Frontal cortex (tissue), 4 donors: ENCODE data around the gene SNAPC2. TPM values are rescaled to one million over a fixed set of nuclear protein-coding genes. Genes with fewer than 3 reads are reported as not detected.
"Not testable (repeated sequence)": the region's sequence is repeated elsewhere in the genome, so short reads cannot be mapped to it uniquely, and the experiment has no call there.

Source experiments
- DNase-seq, 2 donors: peaks; one replicate each; pipeline ENCODE4 v3.0.0; 2012; ENCODE audit warnings: low spot score in 2 of 2
- FAIRE-seq: peaks from 2 replicates; lab custom pipeline; 2012; peaks lifted over from hg19 to GRCh38; lab: Jason Lieb, UNC
- total RNA-seq: library from RNA; depleted of rRNA; stranded (reverse); fragments of >200 nt; gene quantifications from one replicate; pipeline ENCODE4 v1.2.3, GENCODE V29; 2014
- donor health status: control.
- donor health status: control.
- donor health status: control.

Gene SNAPC2
- total RNA-seq, 1 donor from 2014 or later = 4.9 TPM

DNA sequence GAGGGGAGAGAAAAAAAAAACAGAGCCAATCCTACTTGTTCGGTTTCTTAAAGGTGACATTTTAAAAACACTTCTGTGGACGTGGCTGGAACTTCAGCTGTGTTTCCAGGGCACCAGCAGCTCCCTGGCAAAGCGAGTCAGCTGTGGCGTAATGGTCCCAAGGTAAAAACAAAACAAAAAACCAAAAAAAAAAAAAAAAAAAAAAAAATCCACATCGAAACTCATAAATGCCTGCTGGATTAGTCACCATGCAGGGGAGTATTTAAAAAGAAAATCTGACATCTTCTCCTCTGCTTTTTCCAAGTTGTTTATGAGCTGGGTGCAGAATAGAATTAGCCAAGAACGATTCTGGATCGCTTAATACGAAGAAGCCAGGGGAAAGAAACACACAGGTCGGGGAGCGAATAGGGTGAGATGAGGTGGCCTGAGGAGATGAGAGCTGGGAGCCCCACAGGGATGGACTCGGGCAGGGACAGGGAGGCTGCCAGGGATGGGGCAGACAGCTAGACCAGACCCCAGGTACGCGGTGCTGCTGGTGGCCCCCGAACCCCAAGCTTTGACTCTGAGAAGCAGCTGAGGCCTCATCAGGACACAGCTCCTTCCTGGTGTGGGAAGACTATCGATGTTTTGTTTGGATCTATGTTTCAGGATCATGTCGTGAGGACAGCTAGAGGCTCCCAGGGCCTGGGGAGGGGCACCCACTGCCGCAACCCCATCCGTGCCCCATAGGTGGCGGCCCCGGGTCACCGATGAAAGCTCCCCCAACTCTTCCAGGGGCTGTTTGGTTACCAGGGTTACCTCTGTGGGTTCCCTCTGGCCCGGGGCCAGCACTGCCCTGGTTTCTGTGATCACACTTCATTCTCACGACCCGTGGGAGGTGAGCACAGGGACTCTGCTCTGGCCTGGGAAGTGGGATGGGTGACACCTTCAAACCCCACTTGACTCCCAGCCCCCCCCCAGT is 8.9 kb downstream of the SNAPC2 start:
- DNase-seq (no peak), FAIRE-seq (no peak)

DNA sequence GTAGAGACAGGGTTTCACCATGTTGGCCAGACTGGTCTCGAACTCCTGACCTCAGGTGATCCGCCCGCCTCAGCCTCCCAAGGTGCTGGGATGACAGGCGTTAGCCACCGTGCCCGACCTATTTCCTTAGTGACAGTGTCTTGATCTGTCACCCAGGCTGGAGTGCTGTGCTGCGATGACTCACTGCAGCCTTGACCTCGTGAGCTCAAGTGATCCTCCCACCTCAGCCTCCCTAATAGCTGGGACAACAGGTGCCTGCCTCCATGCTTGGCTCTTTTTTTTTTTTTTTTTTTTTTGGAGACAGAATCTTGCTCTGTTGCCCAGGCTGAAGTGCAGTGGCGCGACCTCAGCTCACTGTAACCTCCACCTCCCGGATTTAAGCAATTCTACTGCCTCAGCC is 9.9 kb downstream of the SNAPC2 start:
- DNase-seq, FAIRE-seq: not testable (repeated sequence)

DNA sequence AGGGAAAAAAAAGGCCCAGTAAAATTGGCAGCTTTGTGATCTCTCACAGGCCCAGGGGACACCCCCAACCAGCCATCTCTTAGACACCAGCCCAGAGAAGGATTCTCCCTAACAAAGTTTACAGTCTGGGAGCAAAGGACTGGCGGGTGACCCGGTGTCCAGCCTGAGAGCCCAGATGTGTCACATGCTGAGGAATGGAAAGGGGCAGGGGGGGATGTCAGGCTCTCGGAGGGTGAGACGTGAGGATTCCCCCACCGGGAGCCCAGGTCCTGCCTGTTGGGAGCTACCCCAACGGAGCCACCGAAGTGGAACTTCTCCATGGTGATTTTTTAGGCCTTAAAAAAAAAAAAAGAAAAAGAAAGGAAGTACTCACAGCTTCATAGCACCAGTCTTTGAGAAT is 10.6 kb downstream of the SNAPC2 start:
- no peak for FAIRE-seq

DNA sequence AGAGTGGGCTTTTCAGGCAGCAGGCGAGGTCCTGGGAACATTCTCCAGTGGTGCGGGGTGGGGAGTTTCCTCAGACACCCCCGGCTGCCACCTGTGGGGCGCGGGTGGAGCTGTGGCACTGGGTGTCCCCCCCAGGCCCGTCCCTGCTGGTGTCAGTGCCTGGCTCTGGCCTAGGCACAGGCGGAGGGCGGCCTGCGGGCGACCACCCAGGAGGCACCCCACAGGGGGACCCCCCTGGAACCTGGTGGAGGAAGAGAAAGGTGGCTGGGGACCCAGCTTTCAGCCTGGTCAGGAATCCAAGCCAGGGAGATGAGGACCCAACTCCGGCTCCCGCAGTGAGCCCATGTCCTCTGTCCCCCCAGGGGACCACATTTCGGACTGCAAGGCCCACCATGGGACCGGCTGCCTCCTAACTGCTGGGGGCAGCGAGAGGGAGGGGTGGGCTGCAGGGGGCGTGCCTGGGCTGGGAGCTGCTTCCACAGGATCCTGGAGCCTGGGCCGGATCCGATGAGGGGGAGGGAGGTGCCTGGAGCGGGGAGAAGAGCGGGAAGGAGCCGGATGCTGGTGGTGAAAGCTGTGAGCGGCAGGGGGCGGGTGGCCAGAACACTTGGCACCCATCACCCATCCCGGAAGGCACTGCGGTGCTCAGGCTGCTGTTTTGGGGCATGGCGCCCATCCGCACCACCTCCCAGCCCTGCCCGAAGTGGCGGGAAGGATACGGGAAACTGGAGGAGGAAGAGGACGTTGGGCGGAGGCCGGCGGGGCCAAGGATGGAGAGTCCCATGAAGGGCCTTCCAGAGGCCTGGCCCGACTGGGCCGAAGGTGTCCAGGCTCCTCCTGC is 11.3 kb downstream of the SNAPC2 start:
- DNase-seq (no peak), FAIRE-seq (no peak)

More for the DNA sequence above, 10.6 kb downstream of the SNAPC2 start:
- DNase-seq = no peak

DNA sequence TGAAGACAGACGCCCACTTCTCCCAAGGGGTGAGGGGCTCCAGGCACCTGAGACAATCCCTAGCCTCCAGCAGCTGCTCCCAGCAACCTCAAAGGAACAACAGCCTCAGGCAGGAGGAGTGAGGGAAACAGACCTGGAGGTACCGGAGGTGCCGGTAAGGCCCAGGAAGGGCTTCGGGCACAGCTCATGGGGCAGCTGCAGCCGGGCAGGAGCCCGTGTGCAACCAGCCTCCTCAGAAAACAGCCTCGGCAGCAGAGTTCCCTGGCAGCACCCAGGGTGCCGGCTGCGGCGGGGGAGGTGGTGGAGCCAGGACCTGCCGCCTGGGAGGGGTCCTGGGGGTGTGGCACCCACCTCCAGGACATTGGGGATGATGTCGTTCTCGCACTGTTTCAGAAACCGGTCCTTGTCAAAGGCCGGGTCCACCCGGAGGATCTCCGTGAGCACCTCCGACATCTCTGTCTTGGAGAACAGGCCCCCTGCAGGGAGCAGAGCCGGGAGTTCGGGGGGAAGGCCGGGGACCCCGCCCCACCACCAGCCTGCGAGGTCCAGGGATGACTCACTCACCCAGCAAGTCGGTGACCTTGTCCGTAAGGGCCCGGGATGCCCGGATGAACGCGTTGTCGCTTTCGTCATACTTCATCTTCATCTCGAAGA is 12.3 kb downstream of the SNAPC2 start:
- no peak for DNase-seq
- no peak for FAIRE-seq

DNA sequence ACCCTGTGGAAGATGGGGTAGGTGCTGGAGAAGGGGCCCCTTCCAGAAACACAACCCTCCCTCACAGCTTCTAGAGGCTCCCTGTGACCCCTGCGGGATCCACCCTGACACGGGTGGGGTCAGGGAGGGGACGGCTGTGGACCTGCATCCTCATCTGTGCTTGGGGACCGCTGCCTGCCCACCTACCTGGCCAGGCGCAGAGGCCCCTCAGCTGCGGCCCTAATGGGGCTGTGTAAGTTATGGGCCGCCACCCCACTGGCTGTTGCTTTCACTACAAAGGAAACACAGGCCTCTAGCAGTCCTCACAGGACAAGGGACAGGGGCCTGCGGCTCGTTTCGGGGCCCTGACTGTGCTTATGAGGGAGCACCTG is 12.8 kb downstream of the SNAPC2 start:
- DNase-seq = no peak
- no peak for FAIRE-seq

DNA sequence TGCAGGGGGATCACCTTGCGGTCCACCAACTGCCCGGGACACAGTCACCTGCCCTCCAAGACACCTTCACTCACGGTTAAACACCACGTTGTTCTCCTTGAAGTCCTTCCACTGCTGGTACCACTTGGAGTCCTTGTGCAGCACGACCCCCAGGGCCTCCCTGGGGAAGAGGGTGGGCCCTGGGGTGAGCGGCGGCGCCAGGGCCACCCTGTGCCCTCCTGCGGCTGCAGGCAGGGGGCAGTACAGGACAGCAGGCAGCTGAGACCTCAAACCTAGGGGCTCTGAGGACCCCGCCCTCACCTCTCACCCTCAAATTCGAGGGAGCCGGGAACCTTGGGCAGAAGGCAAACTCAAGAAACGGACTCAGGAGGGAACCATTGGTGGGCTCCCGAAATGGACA is 13.3 kb downstream of the SNAPC2 start:
- no peak for FAIRE-seq
- no peak for DNase-seq

DNA sequence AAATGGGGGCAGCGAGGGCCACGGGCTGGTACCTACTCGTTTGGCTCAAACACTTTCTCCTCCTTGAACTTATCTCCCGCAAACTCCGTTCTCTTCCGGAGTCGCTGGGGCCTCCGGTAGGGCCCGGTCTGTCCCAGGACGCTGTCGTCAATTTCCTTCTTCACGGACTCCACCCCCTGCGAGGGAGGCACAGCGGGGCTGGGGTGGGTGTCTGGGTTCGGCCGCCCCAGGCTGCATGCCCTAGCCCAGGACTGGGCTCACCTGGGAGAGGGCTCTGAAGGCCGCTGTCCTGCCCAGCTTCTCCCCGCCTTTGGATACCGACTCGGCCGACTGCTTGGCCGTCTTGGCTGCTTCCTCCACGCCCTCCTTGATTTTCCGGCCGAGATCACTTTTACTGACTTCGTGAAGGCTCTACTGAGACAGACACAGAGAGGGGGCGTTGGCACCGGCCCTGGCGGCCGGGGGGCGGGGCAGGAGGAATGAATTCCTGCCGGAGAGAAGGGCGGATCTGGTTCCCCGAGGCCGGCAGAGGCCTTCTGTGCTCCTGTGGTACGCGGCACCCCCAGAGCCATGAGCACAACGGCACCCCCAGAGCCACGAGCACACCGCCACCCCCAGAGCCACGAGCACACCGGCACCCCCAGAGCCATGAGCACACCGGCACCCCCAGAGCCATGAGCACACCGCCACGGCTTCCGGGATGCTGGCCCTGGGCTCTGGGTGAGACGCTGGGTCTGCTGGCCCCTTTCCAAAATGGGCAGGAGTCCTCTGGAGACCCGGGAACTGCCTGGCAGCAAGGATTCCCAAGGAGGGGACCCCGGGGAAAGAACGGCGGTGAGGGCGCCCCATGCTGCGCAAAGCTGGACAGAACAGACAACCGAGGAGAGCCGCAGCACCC is 13.9 kb downstream of the SNAPC2 start:
- no peak for FAIRE-seq
- no peak for DNase-seq

DNA sequence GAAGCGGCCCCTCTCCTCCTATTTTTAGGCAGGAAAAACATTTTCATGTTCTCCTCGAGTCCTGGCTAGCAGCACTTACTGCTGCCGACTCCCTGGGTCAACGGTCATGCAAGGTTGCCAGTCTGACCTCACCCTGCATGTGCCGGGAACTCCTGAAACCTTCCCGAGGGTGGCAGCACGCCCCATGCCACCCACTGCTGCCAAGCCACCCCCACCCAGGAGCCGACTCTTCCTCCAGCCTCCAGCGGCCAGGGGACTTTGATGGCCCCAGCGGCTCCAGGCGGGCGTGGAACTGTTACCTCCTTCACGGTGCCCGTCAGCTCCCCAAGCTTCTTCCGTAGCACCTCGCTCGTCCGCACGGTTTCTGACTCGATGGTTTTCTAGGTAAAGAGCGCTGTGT is 14.6 kb downstream of the SNAPC2 start:
- DNase-seq (no peak), FAIRE-seq (no peak)

DNA sequence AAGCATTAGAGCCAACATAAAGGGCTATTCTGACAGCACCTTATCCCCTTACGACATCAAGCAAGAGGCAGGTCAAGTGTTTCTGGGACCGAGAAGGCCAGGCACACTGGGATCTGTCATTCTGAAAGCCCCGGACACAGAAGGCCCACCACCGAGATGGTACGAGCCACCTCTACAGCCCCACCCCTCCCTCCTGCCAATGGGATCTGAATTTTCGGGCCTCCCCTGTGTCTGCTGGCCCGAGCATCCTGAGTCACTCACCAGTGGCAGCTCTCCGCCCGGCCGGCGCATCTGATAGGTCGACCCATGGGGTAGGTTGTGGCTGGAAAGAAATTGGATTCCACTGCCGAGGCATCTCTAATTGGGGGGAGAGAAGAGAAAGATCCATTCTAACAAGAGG is 20.7 kb downstream of the SNAPC2 start:
- FAIRE-seq (no peak), DNase-seq (no peak)

DNA sequence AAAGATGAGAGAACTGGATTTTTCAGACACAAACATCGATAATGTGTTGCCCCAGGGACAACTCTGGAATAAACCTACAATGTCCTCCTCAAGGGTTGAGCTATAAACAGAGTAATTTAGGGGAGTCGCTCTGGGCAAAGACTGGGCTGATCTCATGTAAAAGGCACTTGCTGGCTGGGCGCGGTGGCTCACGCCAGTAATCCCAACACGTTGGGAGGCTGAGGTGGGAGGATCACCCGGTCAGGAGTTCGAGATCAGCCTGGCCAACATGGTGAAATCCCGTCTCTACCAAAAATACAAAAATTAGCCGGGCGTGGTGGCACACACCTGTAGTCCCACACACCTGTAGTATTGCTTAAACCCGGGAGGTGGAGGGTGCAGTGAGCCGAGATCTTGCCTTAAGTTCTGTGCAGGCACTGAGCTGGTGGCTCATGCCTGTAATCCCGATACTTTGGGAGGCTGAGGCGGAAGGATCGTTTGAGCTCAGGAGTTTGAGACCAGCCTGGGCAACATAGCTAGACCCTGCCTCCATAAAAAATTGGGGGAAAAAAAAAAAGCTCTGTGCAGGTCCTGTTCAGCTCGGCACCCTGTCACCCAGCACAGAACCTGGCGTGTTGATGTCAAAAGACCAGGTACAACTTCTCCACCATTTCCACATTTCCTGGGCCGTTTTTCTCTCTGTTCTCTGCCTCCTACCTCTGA is 21.9 kb downstream of the SNAPC2 start:
- no peak for DNase-seq
- no peak for FAIRE-seq

DNA sequence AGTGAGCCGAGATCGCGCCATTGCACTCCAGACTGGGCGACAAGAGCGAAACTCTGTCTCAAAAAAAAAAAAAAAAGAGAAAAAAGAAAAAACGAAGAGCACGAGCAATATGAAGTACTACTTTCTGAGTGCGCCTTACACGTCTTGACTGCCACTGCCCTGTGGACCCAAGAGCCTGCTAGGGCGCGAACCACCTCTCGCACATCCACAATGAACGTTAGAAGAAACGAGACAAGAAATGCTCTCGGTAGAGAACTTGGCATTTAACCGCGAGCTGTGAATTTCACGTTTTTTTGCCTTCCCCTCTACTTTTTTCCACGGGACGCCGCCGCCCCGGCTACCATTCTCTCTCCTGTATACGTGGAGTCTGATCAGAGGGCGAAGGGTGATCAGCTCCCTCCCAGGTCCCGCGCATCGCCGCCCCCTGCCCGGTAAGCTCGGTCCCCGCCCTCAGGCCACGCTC is 22.9 kb downstream of the SNAPC2 start:
- no peak for DNase-seq
- FAIRE-seq = no peak

DNA sequence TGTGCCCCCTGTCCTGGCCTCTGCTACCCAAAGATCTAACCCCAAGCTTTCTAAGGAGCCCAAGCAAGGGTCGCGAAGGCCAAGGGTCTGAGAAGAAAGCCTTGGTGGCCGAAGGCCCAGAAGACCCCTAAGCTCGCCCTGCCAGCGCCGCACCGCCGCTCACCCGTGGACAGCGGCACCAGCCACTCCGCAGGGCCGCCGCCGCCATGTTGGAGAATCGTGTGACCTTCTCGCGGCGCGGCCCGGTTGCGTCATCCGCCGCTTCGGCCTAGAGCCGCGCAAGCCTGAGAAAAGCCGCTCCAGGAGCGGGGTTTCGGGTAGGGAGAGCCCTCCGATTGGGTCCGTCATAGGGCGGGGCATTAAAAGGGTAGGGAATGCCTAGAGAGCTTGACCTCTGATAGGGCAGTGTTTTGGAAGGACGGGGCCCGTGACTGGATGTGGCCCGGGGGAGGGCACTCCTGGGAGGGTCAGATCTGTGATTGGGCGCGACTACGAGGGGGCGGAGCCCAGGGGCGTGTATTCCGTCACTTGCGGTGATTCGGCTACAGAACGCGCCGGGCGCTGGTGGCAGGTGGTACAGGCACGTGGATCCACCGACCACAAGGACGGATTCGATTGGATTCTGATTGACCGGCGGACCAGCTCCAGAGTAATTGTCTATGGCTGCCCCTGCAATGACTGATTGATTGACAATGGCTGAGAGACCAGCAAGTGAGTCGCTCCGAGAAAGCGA is 23.5 kb downstream of the SNAPC2 start, which contains the start of gene TIMM44:
Gene TIMM44, minus strand, starts transcription at position 223 of the 733 bp plus-strand sequence. Its CDS starts 15 bp downstream, at position 208.
- DNase-seq (peak; percentile 96 to 97), FAIRE-seq (peak; percentile 98)

DNA sequence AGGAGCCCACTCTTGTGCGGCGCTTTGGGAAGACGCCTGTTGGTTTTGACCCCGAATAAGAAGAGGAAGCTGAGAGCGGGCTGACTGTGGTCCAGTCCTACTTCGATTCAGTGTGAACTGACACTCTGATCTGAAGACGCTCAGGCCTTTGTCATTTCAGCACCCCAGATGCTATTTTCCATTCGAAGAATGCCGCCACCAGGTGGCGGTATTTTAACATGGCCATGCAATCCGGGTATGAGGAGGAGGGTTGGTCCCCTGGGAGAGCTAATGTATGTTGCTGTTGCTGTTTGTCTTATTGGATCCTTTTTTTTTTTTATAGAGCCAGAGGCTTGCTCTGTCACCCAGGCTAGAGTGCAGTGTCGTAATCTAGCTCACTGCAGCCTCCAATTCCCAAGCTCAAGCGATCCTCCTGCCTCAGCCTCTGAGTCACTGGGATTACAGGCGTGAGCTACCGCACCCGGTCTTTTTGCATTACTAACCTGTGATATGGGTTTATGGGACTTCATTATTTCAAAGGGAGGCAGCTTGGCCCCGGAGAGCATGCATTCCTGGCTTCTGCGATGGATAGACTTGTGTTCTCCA is 24.1 kb downstream of the SNAPC2 start:
- FAIRE-seq (no peak), DNase-seq (peak; percentile 70 to 73)

DNA sequence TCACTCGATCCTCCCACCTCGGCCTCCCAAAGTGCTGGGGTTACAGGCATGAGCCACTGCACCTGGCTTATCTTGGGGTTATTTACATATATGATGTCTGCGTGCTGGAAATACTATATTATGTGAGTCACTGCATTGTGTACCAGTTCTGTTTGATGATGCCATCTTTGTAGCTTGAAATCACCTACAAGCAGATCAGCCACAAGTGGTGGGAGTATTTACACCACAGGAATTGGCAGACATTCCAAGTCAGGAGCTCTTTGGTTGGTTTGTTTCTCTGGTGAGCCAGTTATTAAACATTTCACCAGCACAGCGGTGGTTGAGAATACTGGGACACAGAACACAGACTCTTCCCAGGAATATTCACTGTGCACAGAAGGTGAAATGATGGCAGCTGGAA is 27.8 kb downstream of the SNAPC2 start:
- DNase-seq (no peak), FAIRE-seq (no peak)

DNA sequence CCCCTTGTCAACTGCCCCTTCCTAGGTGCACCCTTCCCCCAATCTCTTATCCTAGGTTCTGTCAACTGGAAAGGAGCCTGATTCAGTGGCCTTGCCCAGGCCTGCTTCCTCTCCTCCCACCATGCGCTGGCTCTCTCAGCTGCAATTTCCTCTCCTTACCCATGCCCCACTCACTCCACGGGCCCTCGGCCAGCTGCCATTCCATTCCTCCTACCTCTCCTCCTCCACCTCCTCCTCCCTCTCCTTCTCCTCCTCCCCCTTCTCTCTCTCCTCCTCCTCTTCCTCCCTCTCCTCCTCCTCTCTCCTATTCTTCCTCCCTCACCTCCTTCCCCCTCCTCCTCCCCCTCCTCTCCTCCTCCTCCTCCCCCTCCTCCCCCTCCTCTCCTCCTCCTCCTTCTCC is 32.9 kb downstream of the SNAPC2 start:
- no peak for FAIRE-seq
- no peak for DNase-seq

DNA sequence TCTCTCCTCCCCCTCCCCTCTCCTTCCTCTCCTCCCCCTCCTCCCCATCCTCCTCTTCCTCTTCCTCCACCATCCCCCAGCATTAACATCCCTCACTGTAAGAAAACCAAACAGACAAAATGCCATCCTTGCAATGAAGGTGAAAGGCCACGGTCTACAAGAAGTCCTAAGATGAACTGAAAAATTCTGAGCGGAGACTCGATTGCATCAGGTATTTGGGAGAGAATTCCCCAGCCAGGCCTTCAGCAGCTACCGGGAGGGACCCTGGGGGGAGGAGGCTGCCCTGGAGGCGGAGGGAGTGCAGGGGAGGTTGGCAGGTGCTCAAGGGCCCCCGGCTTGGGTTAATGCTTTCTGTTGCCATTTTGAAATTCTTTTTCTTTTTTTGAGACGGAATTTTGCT is 33.4 kb downstream of the SNAPC2 start:
- DNase-seq = no peak
- FAIRE-seq = no peak

DNA sequence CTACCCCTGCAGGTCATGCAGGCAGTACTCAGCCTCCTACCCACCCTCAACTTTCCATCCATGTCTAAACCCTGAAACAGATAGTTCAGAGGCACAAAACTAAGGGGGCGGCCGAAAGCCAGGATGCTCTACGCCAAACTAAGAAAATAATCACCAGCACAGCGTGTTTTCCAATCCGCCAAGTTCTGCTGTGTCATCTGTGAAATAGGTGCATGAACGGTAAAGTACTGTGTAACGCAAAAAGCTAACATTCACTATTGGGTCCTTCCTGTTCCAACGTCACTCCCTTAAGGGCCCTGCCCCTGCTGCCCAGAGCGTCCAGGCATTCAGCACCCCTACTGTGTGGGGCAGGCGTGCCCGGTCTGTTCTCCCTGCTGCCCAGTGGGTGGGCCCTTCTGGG is 35.6 kb downstream of the SNAPC2 start:
- DNase-seq (no peak), FAIRE-seq (no peak)
